Daoy (cell line): Measurements from ENCODE around the gene SAMSN1. TPM values are rescaled to one million over a fixed set of nuclear protein-coding genes. Genes with fewer than 3 reads are reported as not detected.
"Not testable (repeated sequence)": the region's sequence is repeated elsewhere in the genome, so short reads cannot be mapped to it uniquely, and the experiment has no call there.

ENCODE experiments used
- DNase-seq: peaks from one replicate; pipeline ENCODE4 v3.0.0-alpha.2; 2015; ENCODE audit warnings: low read depth
- total RNA-seq: library from RNA; depleted of rRNA; stranded (reverse); fragments of >200 nt; shearing (Covaris generic); gene quantifications from 2 replicates; pipeline ENCODE4 v1.2.3, GENCODE V29; 2014

SAMSN1 gene
- total RNA-seq, 1 experiment from 2014 or later: not detected

- DNase-seq: no peak
Measured at GRCh38 chr21:14566894-14567293, 20.8 kb upstream of the SAMSN1 start.

DNA sequence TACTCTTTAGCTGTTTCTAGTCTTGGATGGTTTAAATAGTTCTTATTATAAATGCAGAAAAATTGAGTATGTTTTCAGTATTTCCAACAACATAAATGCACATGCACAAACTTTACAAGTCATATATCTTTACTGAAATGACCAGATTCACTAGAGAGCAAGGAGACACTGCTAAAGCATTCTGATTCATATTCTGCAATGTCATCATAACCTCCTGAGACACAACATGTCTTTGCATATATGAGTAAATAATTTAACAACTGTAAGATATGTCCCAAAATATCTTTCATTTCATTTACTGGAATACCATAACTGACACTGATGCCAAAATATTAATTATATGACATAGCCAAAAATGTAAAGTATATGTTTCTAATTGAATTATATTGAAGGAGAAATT is 16.8 kb upstream of the SAMSN1 start:
- no peak for DNase-seq

- DNase-seq: no peak
Measured at GRCh38 chr21:14560555-14560954, 14.4 kb upstream of the SAMSN1 start.

DNA sequence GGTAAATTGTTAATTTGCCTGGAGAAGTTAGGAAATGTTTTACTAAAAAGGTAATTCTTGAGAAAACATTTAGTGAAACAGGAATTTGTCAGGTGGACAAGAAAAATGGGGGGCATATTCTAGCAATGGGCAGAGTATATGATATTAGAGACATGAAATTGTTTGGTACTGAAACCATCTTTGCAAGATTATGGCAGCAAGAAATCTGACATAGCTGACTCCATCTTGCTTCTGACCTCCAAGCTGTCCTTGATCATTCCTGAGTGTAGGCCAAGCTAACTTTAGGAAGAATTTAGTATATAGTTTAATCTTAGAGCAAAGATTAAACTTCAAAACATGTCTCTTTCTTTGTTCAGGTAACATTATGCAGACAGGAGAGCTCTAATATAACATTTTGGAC is 14.0 kb upstream of the SAMSN1 start:
- DNase-seq: no peak

DNA sequence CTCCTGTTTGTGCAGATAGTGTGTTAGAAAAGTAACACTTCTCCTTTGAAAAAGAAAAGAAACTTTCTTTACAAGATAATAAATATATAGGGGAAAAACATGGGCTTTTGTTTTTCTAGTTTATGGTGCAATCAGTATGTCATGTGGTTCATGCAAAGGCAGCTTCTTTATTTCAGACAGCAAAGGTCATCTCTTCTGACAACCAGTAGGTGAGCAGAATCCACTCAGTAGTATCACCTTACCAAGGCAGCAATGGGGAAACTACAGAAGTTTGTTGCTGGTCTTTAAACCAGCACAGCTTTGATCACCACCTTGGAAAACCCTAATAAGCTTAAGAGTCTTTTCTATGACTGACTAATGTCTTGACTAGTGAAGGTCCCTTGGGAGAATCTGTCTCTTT is 13.0 kb upstream of the SAMSN1 start:
- DNase-seq: no peak

- no peak for DNase-seq
Measured at GRCh38 chr21:14557413-14557812, 11.3 kb upstream of the SAMSN1 start.

DNA sequence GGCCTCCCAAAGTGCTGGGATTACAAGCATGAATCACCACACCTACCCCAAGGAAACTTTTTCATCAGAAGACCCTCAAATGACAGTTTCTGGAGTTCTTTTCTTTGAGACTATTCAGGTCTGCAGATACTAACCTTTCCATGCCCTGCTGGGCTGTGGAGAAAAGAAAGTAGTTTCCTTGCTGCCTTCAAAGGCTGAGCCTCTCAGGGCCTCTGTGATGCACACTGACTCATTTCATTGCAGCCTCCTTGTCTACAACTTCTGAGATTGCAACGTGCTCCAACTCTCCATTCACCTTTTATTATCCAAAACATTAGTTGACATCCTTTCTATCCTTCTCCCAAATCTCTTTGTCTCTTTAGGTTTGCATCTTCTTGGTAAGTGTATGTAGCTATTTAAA is 8.8 kb upstream of the SAMSN1 start:
- no peak for DNase-seq

GRCh38 chr21:14553422-14553821 is 7.3 kb upstream of the SAMSN1 start:
- no peak for DNase-seq

DNA sequence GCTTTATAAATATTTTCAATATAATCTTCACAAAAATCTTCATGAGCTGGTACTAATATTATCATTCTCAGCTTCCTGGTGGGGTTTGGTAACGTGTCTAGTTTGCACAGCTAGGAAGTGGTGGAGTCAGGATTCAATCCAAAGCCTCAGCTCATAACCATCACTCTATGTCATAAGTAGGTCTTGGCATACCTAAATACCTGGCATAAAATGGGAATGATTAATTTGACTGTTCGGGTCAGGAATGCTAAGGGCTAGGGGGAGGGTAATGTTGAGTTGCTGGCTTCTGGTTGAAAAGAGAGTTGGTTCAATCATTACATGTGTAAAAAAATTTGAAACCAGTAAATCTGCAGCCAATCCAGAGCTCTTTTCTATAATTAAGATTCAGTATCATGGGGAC is 5.6 kb upstream of the SAMSN1 start:
- DNase-seq: no peak

DNA sequence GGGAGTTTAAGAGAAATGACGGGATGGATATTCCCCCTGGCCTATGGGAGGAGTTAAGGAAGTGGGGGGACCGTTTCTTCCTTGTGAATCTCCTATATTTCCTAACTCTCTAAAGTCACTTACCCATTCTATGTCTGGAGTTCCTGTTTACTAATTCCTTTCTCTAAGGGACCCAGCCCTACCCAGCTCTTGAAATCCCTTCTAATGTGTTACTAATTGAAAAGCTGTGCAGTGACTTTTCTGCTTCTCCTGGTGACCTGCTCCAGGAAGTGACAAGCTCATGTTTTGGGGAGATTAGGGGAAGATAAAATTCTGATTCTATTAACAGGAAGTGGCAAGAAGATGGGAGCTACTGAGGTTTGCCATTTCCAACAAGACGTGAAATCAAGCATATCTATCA is 4.0 kb upstream of the SAMSN1 start:
- no peak for DNase-seq

- DNase-seq: no peak
Measured at GRCh38 chr21:14548779-14549178, 2.7 kb upstream of the SAMSN1 start.

DNA sequence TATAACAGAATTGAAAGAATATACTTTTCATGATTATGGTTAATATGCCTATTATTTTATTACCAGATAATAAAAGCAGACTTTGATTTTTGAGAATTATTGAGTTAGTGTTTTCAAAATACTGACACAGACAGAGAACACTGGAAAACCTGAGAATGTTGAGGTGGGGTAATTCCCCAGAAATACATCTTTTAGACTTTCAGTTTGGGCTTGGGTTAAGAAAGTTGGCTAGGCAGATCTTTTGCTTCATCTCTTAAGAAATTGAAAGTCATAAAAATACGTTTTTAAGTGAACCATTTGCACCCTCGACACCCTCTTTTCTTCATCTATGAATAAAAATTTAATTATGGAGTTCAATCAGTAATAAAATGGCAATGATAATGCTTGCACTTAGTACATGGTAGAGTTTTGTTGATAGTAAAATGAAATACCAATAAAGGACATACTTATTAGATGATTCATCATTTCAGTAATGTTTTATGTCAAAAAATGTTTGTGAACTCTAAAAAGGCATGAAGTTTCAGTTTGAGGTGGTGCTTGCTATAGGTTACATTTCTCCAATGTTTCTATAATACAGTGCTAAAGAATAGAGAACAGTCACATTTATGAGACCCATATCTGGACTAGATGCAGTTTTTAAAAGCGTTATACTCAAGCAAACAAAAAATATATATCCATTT is 1.9 kb upstream of the SAMSN1 start:
- no peak for DNase-seq

DNA sequence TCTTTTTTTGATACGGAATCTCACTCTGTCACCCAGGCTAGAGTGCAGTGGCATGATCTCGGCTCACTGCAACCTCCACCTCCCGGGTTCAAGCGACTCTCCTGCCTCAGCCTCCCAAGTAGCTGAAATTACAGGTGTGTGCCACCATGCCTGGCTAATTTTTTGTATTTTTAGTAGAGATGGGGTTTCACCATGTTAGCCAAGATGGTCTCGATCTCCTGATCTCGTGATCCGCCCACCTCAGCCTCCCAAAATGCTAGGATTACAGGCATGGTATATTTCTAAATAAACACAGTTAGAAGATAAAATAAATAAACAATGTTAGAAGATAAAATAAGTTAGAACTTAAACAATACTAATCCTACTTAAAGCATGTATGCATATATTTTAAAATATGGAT is 604 bp upstream of the SAMSN1 start:
- DNase-seq: not testable (repeated sequence)

- no peak for DNase-seq
Measured at GRCh38 chr21:14543983-14544382, 2.1 kb downstream of the SAMSN1 start.

DNA sequence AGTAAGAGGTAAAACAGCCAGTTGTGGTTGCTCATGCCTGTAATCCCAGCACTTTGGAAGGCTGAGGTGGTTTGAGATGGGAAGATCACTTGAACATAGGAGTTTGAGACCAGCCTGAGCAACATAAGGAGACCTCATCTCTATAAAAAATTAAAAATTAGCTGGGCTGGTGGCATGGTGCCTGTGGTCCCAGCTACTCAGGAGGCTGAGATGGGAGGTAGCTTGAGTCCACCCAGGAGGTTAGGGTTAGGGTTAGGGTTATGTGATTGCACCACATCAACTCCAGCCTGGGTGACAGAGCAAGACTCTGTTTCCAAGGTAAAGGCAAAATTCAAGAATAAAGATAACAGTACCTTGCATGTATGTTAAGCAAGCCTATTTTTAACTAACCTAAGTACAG is 3.5 kb downstream of the SAMSN1 start:
- no peak for DNase-seq

GRCh38 chr21:14541841-14542490 is 4.1 kb downstream of the SAMSN1 start:
- DNase-seq: no peak

DNA sequence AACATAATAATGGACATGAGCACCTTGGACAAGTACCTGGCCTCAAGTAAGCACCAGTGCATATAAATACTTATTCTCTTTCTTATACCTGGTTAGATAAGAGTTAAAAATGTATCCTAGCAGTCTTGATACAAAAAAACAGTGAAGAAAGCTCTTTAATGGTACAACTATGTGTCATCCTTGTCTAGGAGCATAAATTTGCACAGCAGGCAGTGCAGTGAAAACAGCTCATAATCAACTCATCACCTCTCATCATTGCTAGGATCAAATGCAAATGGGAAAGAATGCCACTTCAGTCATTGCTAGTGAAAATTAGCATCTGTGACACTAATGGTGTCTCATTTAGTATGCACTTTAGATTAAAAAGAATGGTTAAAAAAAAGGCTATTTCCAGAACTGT is 7.6 kb downstream of the SAMSN1 start:
- DNase-seq: no peak

DNA sequence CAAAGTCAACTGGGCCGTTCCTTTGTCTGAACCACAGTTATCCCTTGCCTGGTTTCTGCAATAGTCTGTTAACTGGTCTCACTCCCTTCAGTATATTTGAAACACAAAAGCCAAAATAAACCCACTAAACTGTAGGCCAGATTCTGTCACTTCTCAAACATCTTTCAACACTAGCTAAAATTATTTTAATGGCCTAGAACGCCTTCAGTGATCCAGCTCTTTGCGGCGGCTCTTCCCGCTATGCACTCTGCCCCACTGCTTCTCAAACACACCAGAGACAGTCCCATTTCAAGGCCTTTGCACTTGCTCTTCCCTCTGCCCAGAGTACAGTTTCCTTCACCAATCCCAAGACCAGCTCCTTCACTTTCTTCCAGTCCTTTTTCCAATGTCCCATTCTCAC is 9.2 kb downstream of the SAMSN1 start:
- DNase-seq: no peak

DNA sequence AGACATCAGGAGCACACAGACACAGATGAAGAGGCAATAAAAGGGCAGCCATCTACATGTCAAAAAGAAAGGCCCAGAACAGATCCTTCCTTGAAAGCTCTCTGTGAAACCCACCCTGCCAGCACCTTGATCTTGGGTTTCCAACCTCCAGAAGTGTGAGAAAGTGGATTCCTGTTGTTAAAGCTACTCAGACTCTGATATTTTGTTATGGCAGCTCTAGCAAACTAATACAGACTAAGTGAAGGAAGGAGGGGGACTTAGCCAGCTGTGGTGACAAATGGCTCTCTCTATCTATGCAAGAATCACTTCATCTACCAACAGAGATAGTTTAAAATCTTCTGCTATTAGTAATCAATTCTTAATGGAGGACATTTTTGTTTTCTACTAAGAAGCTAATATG is 10.4 kb downstream of the SAMSN1 start:
- no peak for DNase-seq

DNA sequence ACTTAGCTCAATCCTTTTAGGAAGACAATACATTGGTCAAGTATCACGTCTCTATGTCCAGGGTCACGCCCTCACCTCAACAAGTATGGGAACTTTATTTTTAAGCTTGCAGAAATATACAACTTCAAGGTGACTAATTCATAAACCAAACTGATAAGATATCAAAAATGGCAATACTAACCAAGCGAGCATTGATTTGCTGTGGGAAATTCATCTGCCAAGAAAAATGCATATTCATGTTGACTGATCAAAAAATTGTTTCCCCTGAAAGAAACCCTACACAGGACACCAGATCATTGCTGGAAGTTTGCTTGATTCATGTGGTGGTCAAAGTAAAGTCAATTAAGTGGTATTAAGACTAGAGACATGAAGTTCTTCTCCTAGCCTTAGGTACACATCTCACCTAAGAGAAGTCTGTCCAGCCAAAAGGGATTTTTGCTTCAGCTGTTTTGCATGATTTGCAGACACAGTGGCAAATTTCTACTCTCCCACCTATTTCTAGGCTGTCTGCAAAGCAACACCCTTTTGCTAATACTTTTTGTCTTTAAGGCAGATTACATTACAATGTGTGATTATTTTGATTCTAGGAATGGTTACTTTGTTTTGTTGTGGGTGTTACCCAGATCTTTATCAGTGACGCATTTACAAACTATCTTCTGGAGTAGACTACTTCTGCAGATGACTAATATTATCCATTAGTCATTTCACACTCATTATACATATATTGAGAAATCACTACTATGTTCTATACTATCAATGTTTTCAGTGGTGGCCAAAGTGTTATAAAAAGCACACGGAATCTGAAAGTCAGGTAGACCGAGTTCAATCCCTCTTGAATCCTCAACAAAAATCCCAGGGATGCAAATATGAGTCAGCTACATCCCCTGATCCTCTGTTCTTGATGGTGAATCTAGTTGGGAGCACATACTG is 12.4 kb downstream of the SAMSN1 start:
- DNase-seq: no peak

- no peak for DNase-seq
Measured at GRCh38 chr21:14531757-14532316, 14.3 kb downstream of the SAMSN1 start.

DNA sequence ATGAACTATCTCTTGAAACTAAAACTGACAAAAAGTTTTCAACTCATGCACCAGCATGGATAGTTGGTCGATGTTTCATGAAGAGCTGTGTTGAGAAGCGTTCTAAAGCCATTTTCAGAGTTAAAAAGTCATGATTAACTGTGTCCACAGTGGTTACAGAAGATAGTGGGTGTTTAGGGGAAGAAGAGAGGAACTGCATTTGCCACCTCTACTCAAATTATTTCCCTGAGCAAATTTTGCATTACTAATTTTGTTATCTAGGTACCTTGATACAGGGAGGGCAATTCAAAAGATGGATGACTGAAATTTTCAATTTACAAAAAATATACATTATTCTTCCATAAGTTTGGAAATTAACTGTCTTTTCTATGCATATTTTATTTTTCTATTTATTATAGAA is 15.5 kb downstream of the SAMSN1 start:
- no peak for DNase-seq
